H9 (cell line): Measurements from ENCODE around the gene TIFAB. TPM values are rescaled to one million over a fixed set of nuclear protein-coding genes. Genes with fewer than 3 reads are reported as not detected.
A peak's percentile ranks its signal among the peaks of the same experiment; 100 is the strongest.

ENCODE experiments used
- DNase-seq: peaks from one replicate; pipeline ENCODE4 v3.0.0-alpha.2; 2017
- H2AFZ ChIP-seq: one replicate; pipeline ENCODE4 v1.6.1; 2013; ENCODE audit warnings: mild to moderate bottlenecking, low read length, control low read depth, moderate library complexity
- H2AK5ac ChIP-seq: 2 replicates; pipeline ENCODE4 v1.6.1; 2013; ENCODE audit warnings: low read length, control low read depth, mixed read lengths; ENCODE audit not compliant: insufficient read length
- H2BK120ac ChIP-seq: one replicate; pipeline ENCODE4 v1.6.1; 2013; ENCODE audit warnings: low read depth, mild to moderate bottlenecking, low read length, control low read depth, inconsistent platforms; ENCODE audit not compliant: poor library complexity, severe bottlenecking
- H2BK12ac ChIP-seq: 2 replicates; pipeline ENCODE4 v1.6.1; 2013; ENCODE audit warnings: low read length, control low read depth, mixed read lengths, low read depth; ENCODE audit not compliant: insufficient read length
- H2BK15ac ChIP-seq: 2 replicates; pipeline ENCODE4 v1.6.1; 2013; ENCODE audit warnings: low read depth, low read length, control low read depth
- H2BK20ac ChIP-seq: one replicate; pipeline ENCODE4 v1.6.1; 2013; ENCODE audit warnings: low read depth, mild to moderate bottlenecking, low read length, control low read depth, inconsistent platforms; ENCODE audit not compliant: poor library complexity, severe bottlenecking
- H2BK5ac ChIP-seq: 2 replicates; pipeline ENCODE4 v1.6.1; 2013; ENCODE audit warnings: low read length, control low read depth, mixed read lengths; ENCODE audit not compliant: insufficient read length
- H3K14ac ChIP-seq: 2 replicates; pipeline ENCODE4 v1.6.1; 2013; ENCODE audit warnings: low read length, control low read depth; ENCODE audit not compliant: insufficient read depth
- H3K18ac ChIP-seq: 2 replicates; pipeline ENCODE4 v1.6.1; 2013; ENCODE audit warnings: low read depth, mild to moderate bottlenecking, mixed read lengths, low read length, control low read depth; ENCODE audit not compliant: insufficient read length
- H3K23ac ChIP-seq: 2 replicates; pipeline ENCODE4 v1.6.1; 2013; ENCODE audit warnings: low read length, control low read depth, mixed read lengths, low read depth; ENCODE audit not compliant: insufficient read length
- H3K23me2 ChIP-seq: 2 replicates; pipeline ENCODE4 v1.6.1; 2013; ENCODE audit warnings: low read depth, mild to moderate bottlenecking, mixed read lengths, low read length, control low read depth; ENCODE audit not compliant: insufficient read length, poor library complexity, severe bottlenecking
- H3K27ac ChIP-seq: 2 replicates; pipeline ENCODE4 v1.5.1; 2013; ENCODE audit warnings: low read length, control low read depth, mixed read lengths, low read depth; ENCODE audit not compliant: insufficient read length
- H3K27me3 ChIP-seq: 2 replicates; pipeline ENCODE4 v1.6.1; 2013; ENCODE audit warnings: low read length, control low read depth, inconsistent platforms; ENCODE audit not compliant: insufficient read depth
- H3K4ac ChIP-seq: 2 replicates; pipeline ENCODE4 v1.6.1; 2013; ENCODE audit warnings: low read depth, mild to moderate bottlenecking, control low read depth, inconsistent platforms, low read length, moderate library complexity
- H3K4me1 ChIP-seq: 2 replicates; pipeline ENCODE4 v1.6.1; 2013; ENCODE audit warnings: low read length, control low read depth, inconsistent platforms; ENCODE audit not compliant: insufficient read depth
- H3K4me2 ChIP-seq: 2 replicates; pipeline ENCODE4 v1.6.1; 2013; ENCODE audit warnings: low read length, control low read depth, mixed read lengths; ENCODE audit not compliant: insufficient read length, insufficient read depth
- H3K56ac ChIP-seq: 2 replicates; pipeline ENCODE4 v1.6.1; 2013; ENCODE audit warnings: low read depth, mild to moderate bottlenecking, mixed read lengths, low read length, control low read depth; ENCODE audit not compliant: insufficient read length
- H3K79me1 ChIP-seq: 2 replicates; pipeline ENCODE4 v1.6.1; 2013; ENCODE audit warnings: low read depth, mild to moderate bottlenecking, moderate library complexity, low read length, control low read depth, inconsistent platforms; ENCODE audit not compliant: insufficient read depth, poor library complexity, severe bottlenecking
- H3K79me2 ChIP-seq: 2 replicates; pipeline ENCODE4 v1.6.1; 2013; ENCODE audit warnings: low read length, control low read depth, inconsistent platforms; ENCODE audit not compliant: insufficient read depth
- H3K9ac ChIP-seq: 2 replicates; pipeline ENCODE4 v1.6.1; 2013; ENCODE audit warnings: low read length, control low read depth, mixed read lengths; ENCODE audit not compliant: insufficient read length; ENCODE audit errors: extremely low read depth
- H3K9me3 ChIP-seq: one replicate; pipeline ENCODE4 v1.6.1; 2013; ENCODE audit warnings: low read depth, low read length, inconsistent platforms; ENCODE audit not compliant: control insufficient read depth
- H3T11ph ChIP-seq: one replicate; pipeline ENCODE4 v1.6.1; 2013; ENCODE audit warnings: mild to moderate bottlenecking, low read length, control low read depth, inconsistent platforms
- H4K20me1 ChIP-seq: one replicate; pipeline ENCODE4 v1.6.1; 2013; ENCODE audit not compliant: control insufficient read depth, insufficient read length, insufficient read depth
- H4K5ac ChIP-seq: 2 replicates; pipeline ENCODE4 v1.6.1; 2013; ENCODE audit warnings: low read depth, mild to moderate bottlenecking, mixed read lengths, low read length, control low read depth; ENCODE audit not compliant: insufficient read length
- H4K8ac ChIP-seq: replicated peaks from 2 replicates; pipeline ENCODE4 v1.6.1; 2013; ENCODE audit warnings: low read length, control low read depth, mixed read lengths, low read depth; ENCODE audit not compliant: insufficient read length
- H4K91ac ChIP-seq: 2 replicates; pipeline ENCODE4 v1.6.1; 2013; ENCODE audit warnings: low read depth, mild to moderate bottlenecking, moderate library complexity, mixed read lengths, low read length, control low read depth; ENCODE audit not compliant: insufficient read length
- H3K27ac Mint-ChIP-seq, 3 experiments: 2 replicates in 2 of 3; 3 replicates in 1 of 3; pipeline ENCODE4 v1.8.0; 2020 to 2021; ENCODE audit warnings: mixed read lengths in 3 of 3, mild to moderate bottlenecking in 1 of 3, moderate library complexity in 1 of 3
- H3K27me3 Mint-ChIP-seq: 2 replicates; pipeline ENCODE4 v1.8.0; 2021; ENCODE audit warnings: low read depth, mild to moderate bottlenecking, moderate library complexity, mixed read lengths
- H3K36me3 Mint-ChIP-seq, 3 experiments: 2 replicates in 2 of 3; 3 replicates in 1 of 3; pipeline ENCODE4 v1.8.0; 2020 to 2021; ENCODE audit warnings: low read depth in 3 of 3, mixed read lengths in 3 of 3; ENCODE audit not compliant: insufficient read depth in 1 of 3
- H3K4me1 Mint-ChIP-seq, 2 experiments: 2 replicates each; pipeline ENCODE4 v1.8.0; 2020; ENCODE audit warnings: mixed read lengths in 2 of 2
- H3K4me3 Mint-ChIP-seq, 2 experiments: 2 replicates in 1 of 2; 3 replicates in 1 of 2; pipeline ENCODE4 v1.8.0; 2020 to 2021; ENCODE audit warnings: mild to moderate bottlenecking in 2 of 2, mixed read lengths in 2 of 2, moderate library complexity in 1 of 2
- H3K9me3 Mint-ChIP-seq, 2 experiments: 2 replicates in 1 of 2; 3 replicates in 1 of 2; pipeline ENCODE4 v1.8.0; 2020; ENCODE audit warnings: mild to moderate bottlenecking in 2 of 2, mixed read lengths in 2 of 2, moderate library complexity in 1 of 2
- WGBS: extraction: QIAGEN DNeasy Blood & Tissue Kit; methylation state at CpG from one replicate; pipeline ENCODE4 v1.1.7; 2013; ENCODE audit warnings: missing lambda C conversion rate, low lambda C conversion rate, mixed read lengths; ENCODE audit not compliant: insufficient read length; ENCODE audit errors: extremely low coverage; 5-methylcytosine and 5-hydroxymethylcytosine counted together
- total RNA-seq: library from RNA; stranded (reverse); gene quantifications from 2 replicates; pipeline ENCODE4 v1.2.1, GENCODE V29; 2021
- TF ChIP-seq, protein P1 (sequence below): fragments of 200-600 bp; sonication (generic); conservative IDR thresholded peaks from 3 replicates; pipeline ENCODE4 v1.8.0; 2021; ENCODE audit warnings: antibody characterized with exemption, mild to moderate bottlenecking

TIFAB gene
- total RNA-seq, 1 experiment from 2014 or later, result not detected

DNA sequence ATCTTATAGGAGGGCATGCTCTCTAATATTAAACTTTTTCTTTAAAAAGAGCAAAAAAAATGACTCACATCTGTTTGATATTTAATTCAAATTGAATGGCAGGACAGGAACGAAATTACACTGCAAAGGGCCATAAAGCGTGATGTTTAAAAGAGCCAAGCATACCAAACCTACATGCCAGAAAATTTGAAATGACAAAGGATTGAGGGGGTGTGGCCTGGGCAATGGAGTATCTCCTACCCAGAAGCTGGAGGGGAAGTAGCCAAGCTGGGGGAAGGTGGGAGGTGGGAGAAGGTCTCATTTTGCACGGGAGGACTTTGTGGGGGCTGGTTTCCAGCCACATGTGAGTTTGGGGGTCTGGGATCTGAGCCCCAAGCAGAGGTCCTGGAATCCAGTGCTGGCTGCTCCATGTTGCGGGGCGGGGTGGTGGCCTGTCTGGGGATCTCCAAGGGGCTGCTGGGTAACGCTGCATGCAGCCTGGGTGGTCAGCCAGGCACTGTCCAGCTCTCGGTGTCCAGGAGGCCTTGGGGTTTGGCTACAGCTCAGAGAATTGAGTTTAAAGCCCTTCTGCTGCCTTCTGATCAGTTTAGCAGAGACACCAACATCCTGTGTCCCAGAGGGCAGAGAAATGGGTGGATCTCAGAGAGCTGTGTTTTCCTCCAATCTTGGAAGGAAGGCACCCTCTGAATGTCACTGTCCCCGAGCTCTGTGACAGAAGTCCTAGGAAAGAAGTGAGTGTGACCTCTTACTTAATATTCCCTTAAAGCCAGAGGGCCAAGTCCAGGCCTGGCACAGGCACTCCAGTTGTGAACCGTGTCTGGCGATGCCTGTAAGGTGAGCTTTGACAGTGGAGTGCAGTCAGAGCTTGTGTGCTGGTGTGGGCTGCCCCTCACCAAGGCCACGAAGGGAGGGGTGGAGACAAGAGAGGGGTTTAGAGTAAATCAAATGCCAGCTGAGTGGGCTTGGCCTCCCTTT is 12.6 kb downstream of the TIFAB start:
- H2AFZ ChIP-seq, result no peak overlapping the region
- no peaks in the 10 kb centered on the region for H3K36me3 Mint-ChIP-seq

More for the DNA sequence above, 12.6 kb downstream of the TIFAB start:
- Histone ChIP-seq H3K56ac (no peak overlapping the region), H3T11ph (no peak overlapping the region), H3K23ac (no peak overlapping the region), H3K79me1 (no peaks in the 10 kb centered on the region), H3K27ac (no peak overlapping the region), H3K14ac (no peak overlapping the region), H2BK120ac (no peak overlapping the region), H3K27me3 (no peaks in the 10 kb centered on the region), H3K4me1 (no peaks in the 10 kb centered on the region), H2BK12ac (no peak overlapping the region), H3K4me2 (no peak overlapping the region), H3K18ac (no peak overlapping the region), H4K5ac (no peak overlapping the region), H3K23me2 (no peaks in the 10 kb centered on the region), H4K91ac (no peak overlapping the region), H2BK5ac (no peak overlapping the region), H3K9me3 (no peaks in the 10 kb centered on the region), H4K20me1 (no peaks in the 10 kb centered on the region), H2AK5ac (no peak overlapping the region), H3K9ac (no peak overlapping the region), H4K8ac (no peak overlapping the region), H2BK15ac (no peak overlapping the region), H2BK20ac (no peak overlapping the region), H3K79me2 (no peaks in the 10 kb centered on the region), H3K4ac (no peak overlapping the region)
- whole genome bisulfite sequencing, result no CpG with 5 or more reads among the region's 11 CpGs
- Mint-ChIP-seq H3K9me3 (no peaks in the 10 kb centered on the region), H3K27ac (no peak overlapping the region), H3K4me1 (peaks cover 7 to 14% of the 10 kb centered on the region in 2 experiments; a peak in 3 of 4 replicates), H3K27me3 (peaks cover 32% of the 10 kb centered on the region), H3K4me3 (no peak overlapping the region)
- DNase-seq, result peak; percentile 12
- TF ChIP-seq, protein P1, sequence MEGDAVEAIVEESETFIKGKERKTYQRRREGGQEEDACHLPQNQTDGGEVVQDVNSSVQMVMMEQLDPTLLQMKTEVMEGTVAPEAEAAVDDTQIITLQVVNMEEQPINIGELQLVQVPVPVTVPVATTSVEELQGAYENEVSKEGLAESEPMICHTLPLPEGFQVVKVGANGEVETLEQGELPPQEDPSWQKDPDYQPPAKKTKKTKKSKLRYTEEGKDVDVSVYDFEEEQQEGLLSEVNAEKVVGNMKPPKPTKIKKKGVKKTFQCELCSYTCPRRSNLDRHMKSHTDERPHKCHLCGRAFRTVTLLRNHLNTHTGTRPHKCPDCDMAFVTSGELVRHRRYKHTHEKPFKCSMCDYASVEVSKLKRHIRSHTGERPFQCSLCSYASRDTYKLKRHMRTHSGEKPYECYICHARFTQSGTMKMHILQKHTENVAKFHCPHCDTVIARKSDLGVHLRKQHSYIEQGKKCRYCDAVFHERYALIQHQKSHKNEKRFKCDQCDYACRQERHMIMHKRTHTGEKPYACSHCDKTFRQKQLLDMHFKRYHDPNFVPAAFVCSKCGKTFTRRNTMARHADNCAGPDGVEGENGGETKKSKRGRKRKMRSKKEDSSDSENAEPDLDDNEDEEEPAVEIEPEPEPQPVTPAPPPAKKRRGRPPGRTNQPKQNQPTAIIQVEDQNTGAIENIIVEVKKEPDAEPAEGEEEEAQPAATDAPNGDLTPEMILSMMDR, result no peak
